SK-N-SH (cell line): ENCODE results near the gene MOCOS.

Experiments
- MXI1 ChIP-seq: IDR thresholded peaks from 2 replicates; pipeline ENCODE4 v1.6.1; 2012; ENCODE audit warnings: mild to moderate bottlenecking, low read depth, low read length, improper control_type of control experiment
- NRF1 ChIP-seq: IDR thresholded peaks from 2 replicates; pipeline ENCODE4 v1.6.1; 2012; ENCODE audit warnings: low read depth, mild to moderate bottlenecking, low read length
- POLR2AphosphoS5 ChIP-seq: IDR thresholded peaks from 2 replicates; pipeline ENCODE4 v1.6.1; 2012; ENCODE audit warnings: low read depth, low read length
- SMC3 ChIP-seq: IDR thresholded peaks from 2 replicates; pipeline ENCODE4 v1.6.1; 2012; ENCODE audit warnings: low read depth, low read length, improper control_type of control experiment
- TAF1 ChIP-seq: IDR thresholded peaks from 2 replicates; pipeline ENCODE4 v1.6.1; 2012; ENCODE audit warnings: low read depth, mild to moderate bottlenecking, low read length, moderate library complexity, borderline replicate concordance
- YY1 ChIP-seq: IDR thresholded peaks from 2 replicates; pipeline ENCODE4 v1.4.0; 2012; ENCODE audit warnings: low read depth, mild to moderate bottlenecking
- TF ChIP-seq, protein P1 (sequence below): fragments of 200-600 bp; sonication (generic); IDR thresholded peaks from 2 replicates; pipeline ENCODE4 v1.6.1; 2017; ENCODE audit warnings: antibody characterized with exemption, mild to moderate bottlenecking, moderate library complexity
- TF ChIP-seq, protein P2 (sequence below): IDR thresholded peaks from 2 replicates; pipeline ENCODE4 v1.6.1; 2012; ENCODE audit warnings: mild to moderate bottlenecking, low read depth, low read length, moderate library complexity
- TF ChIP-seq, protein P3 (sequence below): IDR thresholded peaks from 2 replicates; pipeline ENCODE4 v1.4.0; 2012; ENCODE audit warnings: low read depth
- TF ChIP-seq, protein P4 (sequence below): IDR thresholded peaks from 2 replicates; pipeline ENCODE4; 2012
- TF ChIP-seq, protein P5 (sequence below): fragments of 150-350 bp; IDR thresholded peaks from 2 replicates; pipeline ENCODE4 v1.6.1; 2016; ENCODE audit warnings: mild to moderate bottlenecking, low read depth, low read length
- TF ChIP-seq, protein P6 (sequence below): fragments of 150-350 bp; IDR thresholded peaks from 2 replicates; pipeline ENCODE4 v1.6.1; 2017; ENCODE audit warnings: antibody characterized with exemption, low read length, low read depth, borderline replicate concordance

DNA sequence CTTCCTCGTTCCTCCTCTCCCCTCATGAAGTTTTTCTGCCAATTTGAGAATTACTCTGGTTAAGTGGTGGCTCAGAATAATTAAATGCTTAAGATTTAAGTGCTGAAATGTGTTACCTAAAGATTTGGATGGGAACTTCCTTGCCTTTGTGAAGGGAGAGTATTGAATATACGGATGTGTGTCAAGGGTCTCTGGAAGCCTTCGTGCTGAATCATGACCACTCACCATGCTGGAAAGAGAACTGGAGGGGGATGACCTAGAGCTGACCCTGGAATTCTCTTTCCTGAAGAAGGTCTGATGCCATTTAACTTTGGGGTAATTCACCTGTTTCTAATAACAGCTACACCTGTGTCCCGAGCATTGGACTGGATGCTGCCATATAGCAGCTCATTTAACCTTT is 2.2 kb downstream of the MOCOS start:
- TF ChIP-seq, protein P1, sequence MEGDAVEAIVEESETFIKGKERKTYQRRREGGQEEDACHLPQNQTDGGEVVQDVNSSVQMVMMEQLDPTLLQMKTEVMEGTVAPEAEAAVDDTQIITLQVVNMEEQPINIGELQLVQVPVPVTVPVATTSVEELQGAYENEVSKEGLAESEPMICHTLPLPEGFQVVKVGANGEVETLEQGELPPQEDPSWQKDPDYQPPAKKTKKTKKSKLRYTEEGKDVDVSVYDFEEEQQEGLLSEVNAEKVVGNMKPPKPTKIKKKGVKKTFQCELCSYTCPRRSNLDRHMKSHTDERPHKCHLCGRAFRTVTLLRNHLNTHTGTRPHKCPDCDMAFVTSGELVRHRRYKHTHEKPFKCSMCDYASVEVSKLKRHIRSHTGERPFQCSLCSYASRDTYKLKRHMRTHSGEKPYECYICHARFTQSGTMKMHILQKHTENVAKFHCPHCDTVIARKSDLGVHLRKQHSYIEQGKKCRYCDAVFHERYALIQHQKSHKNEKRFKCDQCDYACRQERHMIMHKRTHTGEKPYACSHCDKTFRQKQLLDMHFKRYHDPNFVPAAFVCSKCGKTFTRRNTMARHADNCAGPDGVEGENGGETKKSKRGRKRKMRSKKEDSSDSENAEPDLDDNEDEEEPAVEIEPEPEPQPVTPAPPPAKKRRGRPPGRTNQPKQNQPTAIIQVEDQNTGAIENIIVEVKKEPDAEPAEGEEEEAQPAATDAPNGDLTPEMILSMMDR: no peak
- TF ChIP-seq POLR2AphosphoS5: no peak
- no peak for TF ChIP-seq YY1
- no peak for TF ChIP-seq NRF1
- TF ChIP-seq, protein P2, sequence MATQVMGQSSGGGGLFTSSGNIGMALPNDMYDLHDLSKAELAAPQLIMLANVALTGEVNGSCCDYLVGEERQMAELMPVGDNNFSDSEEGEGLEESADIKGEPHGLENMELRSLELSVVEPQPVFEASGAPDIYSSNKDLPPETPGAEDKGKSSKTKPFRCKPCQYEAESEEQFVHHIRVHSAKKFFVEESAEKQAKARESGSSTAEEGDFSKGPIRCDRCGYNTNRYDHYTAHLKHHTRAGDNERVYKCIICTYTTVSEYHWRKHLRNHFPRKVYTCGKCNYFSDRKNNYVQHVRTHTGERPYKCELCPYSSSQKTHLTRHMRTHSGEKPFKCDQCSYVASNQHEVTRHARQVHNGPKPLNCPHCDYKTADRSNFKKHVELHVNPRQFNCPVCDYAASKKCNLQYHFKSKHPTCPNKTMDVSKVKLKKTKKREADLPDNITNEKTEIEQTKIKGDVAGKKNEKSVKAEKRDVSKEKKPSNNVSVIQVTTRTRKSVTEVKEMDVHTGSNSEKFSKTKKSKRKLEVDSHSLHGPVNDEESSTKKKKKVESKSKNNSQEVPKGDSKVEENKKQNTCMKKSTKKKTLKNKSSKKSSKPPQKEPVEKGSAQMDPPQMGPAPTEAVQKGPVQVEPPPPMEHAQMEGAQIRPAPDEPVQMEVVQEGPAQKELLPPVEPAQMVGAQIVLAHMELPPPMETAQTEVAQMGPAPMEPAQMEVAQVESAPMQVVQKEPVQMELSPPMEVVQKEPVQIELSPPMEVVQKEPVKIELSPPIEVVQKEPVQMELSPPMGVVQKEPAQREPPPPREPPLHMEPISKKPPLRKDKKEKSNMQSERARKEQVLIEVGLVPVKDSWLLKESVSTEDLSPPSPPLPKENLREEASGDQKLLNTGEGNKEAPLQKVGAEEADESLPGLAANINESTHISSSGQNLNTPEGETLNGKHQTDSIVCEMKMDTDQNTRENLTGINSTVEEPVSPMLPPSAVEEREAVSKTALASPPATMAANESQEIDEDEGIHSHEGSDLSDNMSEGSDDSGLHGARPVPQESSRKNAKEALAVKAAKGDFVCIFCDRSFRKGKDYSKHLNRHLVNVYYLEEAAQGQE: no peak
- no peak for TF ChIP-seq MXI1
- TF ChIP-seq, protein P3, sequence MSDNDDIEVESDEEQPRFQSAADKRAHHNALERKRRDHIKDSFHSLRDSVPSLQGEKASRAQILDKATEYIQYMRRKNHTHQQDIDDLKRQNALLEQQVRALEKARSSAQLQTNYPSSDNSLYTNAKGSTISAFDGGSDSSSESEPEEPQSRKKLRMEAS: no peak
- TF ChIP-seq SMC3: no peak
- TF ChIP-seq, protein P4, sequence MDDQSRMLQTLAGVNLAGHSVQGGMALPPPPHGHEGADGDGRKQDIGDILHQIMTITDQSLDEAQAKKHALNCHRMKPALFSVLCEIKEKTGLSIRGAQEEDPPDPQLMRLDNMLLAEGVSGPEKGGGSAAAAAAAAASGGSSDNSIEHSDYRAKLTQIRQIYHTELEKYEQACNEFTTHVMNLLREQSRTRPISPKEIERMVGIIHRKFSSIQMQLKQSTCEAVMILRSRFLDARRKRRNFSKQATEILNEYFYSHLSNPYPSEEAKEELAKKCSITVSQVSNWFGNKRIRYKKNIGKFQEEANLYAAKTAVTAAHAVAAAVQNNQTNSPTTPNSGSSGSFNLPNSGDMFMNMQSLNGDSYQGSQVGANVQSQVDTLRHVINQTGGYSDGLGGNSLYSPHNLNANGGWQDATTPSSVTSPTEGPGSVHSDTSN: no peak
- no peak for TF ChIP-seq TAF1
- TF ChIP-seq, protein P5, sequence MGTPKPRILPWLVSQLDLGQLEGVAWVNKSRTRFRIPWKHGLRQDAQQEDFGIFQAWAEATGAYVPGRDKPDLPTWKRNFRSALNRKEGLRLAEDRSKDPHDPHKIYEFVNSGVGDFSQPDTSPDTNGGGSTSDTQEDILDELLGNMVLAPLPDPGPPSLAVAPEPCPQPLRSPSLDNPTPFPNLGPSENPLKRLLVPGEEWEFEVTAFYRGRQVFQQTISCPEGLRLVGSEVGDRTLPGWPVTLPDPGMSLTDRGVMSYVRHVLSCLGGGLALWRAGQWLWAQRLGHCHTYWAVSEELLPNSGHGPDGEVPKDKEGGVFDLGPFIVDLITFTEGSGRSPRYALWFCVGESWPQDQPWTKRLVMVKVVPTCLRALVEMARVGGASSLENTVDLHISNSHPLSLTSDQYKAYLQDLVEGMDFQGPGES: no peak
- TF ChIP-seq, protein P6, sequence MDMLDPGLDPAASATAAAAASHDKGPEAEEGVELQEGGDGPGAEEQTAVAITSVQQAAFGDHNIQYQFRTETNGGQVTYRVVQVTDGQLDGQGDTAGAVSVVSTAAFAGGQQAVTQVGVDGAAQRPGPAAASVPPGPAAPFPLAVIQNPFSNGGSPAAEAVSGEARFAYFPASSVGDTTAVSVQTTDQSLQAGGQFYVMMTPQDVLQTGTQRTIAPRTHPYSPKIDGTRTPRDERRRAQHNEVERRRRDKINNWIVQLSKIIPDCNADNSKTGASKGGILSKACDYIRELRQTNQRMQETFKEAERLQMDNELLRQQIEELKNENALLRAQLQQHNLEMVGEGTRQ: no peak
